Activated CD8-positive, alpha-beta T cell treated with anti-CD3 and anti-CD28 coated beads, Interleukin-2, amount 10 ng/mL, durations not matched to agents 7 days and 5 days (primary cell): Measurements from ENCODE around the gene MGAT5B. TPM values are rescaled to one million over a fixed set of nuclear protein-coding genes. Genes with fewer than 3 reads are reported as not detected.
A peak's percentile ranks its signal among the peaks of the same experiment; 100 is the strongest.

Experiments used
- ATAC-seq: fragments of 150-1000 bp; cut with Tn5 transposase; one replicate; pipeline ENCODE4 v1.10.0; 2021; ENCODE audit warnings: moderate library complexity
- CTCF ChIA-PET: fragments of 350-600 bp; sonication (Branson Sonifier 250); formaldehyde crosslinking; loops from one replicate; lab custom pipeline; 2021; ENCODE audit warnings: antibody characterized with exemption; lab: Charles Lee
- POLR2A ChIA-PET: fragments of 350-600 bp; sonication (Branson Sonifier 250); formaldehyde crosslinking; loops from one replicate; lab custom pipeline; 2021; ENCODE audit warnings: antibody characterized with exemption; lab: Charles Lee
- DNase-seq: peaks from one replicate; pipeline ENCODE4 v3.0.0-alpha.2; 2020
- H3K27ac Mint-ChIP-seq: one replicate; pipeline ENCODE4 v1.8.0; 2021; ENCODE audit warnings: mild to moderate bottlenecking, mixed read lengths
- H3K27me3 Mint-ChIP-seq: one replicate; pipeline ENCODE4 v1.8.0; 2021; ENCODE audit warnings: low read depth, mixed read lengths
- H3K36me3 Mint-ChIP-seq: one replicate; pipeline ENCODE4 v1.8.0; 2021; ENCODE audit warnings: low read depth, mixed read lengths
- H3K4me1 Mint-ChIP-seq: one replicate; pipeline ENCODE4 v1.8.0; 2021; ENCODE audit warnings: low read depth, mixed read lengths
- H3K4me3 Mint-ChIP-seq: one replicate; pipeline ENCODE4 v1.8.0; 2021; ENCODE audit warnings: mild to moderate bottlenecking, mixed read lengths
- H3K9me3 Mint-ChIP-seq: one replicate; pipeline ENCODE4 v1.8.0; 2022; ENCODE audit warnings: mixed read lengths; ENCODE audit not compliant: insufficient read depth
- total RNA-seq, 2 experiments: library from RNA; stranded (reverse); gene quantifications; one replicate each; pipeline ENCODE4 v1.2.3, GENCODE V29; 2021

The MGAT5B gene
- total RNA-seq, 2 experiments from 2014 or later, result 0.26 TPM; not detected in 1

DNA sequence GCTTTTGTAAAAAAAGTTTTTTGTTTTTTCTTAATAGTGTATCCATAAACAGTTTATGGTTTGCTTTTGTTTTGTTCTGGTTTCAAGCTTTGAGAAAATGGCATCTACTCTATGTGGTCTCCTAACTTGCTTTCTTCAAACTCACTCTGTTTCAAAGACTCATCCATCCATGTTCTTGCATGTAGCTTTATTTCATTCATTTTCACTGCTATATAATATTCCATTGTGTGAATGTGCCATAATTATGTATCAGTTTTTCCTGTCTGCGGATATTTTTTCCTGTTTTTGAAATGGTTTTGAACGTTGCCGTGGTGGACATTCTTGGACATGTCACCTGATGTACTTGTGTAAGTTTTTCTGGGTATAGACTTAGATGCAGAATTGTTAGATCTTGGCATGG is 39.1 kb downstream of the MGAT5B start:
- ATAC-seq (no peak), DNase-seq (no peak)
- no peak overlapping the region for H3K27ac Mint-ChIP-seq
- CTCF ChIA-PET, result interaction anchor here (0.6 kb wide), 1 partner anchor 149 kb away, joined by 4 read pairs; no protein-coding TSS in a partner anchor
- no peaks in the 10 kb centered on the region for H3K36me3 Mint-ChIP-seq
- no peak overlapping the region for H3K4me3 Mint-ChIP-seq
- no peaks in the 10 kb centered on the region for H3K27me3 Mint-ChIP-seq
- H3K9me3 Mint-ChIP-seq, result no peaks in the 10 kb centered on the region
- no peaks in the 10 kb centered on the region for H3K4me1 Mint-ChIP-seq
- POLR2A ChIA-PET, result no interaction called here

DNA sequence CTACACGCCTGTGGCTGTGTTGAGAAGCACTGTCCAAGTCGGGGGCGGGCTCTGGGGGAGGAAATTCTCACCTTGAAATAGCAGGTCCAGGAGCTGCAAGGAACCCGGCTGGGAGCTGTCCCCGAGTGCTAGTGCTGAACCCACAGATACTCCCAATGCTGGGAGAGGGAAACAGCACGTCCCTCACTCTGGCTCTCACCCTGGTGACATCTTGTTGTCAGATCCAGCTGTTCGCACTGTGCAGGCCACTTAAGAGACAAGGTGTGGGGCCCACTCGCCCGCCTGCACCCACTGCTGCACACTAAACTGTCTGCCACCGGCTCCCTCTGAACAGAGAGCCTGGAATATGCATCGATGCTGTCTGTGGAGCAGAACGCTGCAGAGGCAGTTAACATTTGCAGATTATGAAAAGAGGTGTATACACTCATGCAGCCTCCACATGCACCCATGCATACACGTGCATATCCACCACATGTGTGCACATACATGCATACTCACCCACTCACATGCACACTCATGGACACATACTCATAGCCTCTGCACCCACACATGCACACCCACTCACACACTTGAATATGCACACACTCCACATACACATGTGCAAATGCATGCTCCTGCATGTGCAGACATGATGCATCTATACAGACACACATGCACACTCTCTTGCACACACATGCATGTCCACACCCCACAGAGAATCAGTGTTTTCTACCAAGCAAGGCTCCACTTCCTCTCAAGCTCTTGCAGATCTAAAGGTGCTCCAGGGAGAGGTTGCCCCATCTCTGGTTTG is 42.0 kb downstream of the MGAT5B start:
- Mint-ChIP-seq H3K36me3 (no peaks in the 10 kb centered on the region), H3K27me3 (no peaks in the 10 kb centered on the region), H3K9me3 (no peaks in the 10 kb centered on the region), H3K4me3 (no peak overlapping the region), H3K27ac (no peak overlapping the region), H3K4me1 (no peaks in the 10 kb centered on the region)
- ChIA-PET POLR2A (no interaction called here), CTCF (no interaction called here)
- DNase-seq, result peak; percentile 72
- ATAC-seq, result peak; percentile 53

DNA sequence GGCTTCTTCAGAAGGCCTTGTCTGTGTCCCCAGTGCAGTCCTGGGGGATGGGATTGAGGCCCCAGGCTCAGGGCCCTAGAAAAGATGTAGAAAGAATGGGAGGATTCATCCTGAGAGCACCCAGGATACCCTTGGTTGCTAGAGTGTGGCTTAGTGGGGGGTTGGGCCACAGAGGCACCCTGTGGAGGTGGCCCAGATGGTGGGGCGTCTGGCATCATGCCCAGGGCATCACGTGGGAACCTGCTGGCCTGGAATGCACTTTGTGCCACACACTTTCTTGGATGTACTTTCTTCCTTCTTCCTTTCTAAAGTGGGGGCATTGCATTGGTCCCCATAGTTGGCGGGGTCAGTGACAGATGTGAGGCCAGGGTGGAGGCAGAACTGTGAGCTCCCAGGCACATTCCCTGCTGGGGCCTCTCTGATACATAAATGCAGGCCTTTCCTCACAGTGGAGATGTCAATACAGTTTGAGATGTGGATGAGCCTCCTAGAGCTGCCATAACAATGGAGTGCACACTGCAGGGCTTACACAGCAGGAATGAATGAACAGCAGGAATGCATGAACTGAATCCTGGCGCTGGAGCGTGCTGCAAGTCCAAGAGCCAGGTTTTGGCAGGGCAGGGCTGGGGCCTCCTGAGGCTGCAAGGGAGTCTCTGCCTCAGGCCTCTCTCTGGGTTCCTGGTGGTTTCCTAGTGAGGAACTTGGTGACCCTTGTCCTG is 43.3 kb downstream of the MGAT5B start:
- no peak overlapping the region for H3K4me3 Mint-ChIP-seq

DNA sequence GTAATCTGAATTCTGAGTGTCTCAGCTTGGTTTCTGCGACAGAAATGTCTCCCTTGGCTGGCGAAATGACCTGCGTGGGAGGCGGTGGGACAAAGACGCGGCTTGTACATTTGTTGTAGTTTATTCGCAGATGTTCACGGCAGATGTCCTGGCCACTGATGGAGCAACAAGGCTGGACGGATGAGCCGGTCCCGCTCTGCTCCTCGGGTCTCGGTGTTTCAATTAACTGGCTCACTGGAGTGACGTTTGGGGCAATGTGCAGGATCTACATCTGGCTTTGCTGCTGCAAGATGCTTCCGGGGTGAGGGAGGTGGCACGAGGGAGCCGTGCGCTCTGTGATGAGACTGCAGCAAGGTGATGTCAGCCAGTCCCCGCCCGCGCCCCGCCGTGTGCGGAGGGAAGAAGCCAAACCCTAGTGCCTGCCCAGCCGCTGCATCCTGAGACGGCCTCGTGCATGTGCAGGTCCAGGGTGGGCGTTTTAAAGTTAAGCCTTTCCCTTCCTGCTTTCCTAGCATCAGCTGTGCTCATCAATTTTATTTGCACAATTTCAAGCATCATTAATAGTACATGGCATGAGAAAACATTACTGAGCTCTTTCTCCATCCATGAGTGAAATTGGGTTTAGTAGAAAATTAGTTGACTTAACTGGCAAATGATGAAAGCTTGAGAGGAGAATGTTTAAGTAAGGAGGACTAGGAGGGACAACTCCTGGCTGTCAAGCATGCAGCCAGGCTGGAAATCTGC is 44.4 kb downstream of the MGAT5B start:
- no peaks in the 10 kb centered on the region for H3K9me3 Mint-ChIP-seq
- no peaks in the 10 kb centered on the region for H3K4me1 Mint-ChIP-seq
- POLR2A ChIA-PET, result no interaction called here
- no peak for ATAC-seq
- CTCF ChIA-PET, result no interaction called here
- no peaks in the 10 kb centered on the region for H3K27me3 Mint-ChIP-seq
- H3K27ac Mint-ChIP-seq, result no peak overlapping the region
- DNase-seq, result no peak
- H3K36me3 Mint-ChIP-seq, result no peaks in the 10 kb centered on the region
- no peak overlapping the region for H3K4me3 Mint-ChIP-seq

More for the DNA sequence above, 43.3 kb downstream of the MGAT5B start:
- CTCF ChIA-PET, result no interaction called here
- no peaks in the 10 kb centered on the region for H3K36me3 Mint-ChIP-seq
- POLR2A ChIA-PET, result no interaction called here
- H3K9me3 Mint-ChIP-seq, result no peaks in the 10 kb centered on the region
- no peaks in the 10 kb centered on the region for H3K27me3 Mint-ChIP-seq
- DNase-seq (no peak), ATAC-seq (no peak)
- H3K27ac Mint-ChIP-seq, result no peak overlapping the region
- no peaks in the 10 kb centered on the region for H3K4me1 Mint-ChIP-seq

DNA sequence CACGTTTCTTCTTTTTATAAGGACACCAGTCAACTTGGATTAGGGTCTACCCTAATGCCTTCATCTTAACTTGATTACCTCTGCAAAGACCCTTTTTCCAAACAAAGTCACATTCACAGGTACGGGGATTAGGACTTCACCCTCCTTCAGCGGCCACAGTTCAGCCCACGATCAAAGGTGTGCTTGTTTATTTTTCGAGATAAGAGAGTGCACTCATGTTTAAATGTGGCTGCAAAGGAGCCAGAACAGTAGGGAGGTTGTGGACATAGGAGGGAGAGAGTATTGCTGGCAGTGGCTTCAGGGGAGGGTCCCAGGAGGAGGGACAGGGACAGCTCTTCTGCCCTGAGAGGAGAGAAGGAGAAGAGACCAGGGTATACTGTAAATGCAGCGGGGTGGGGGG is 46.7 kb downstream of the MGAT5B start:
- H3K27me3 Mint-ChIP-seq, result no peaks in the 10 kb centered on the region
- no peak overlapping the region for H3K4me3 Mint-ChIP-seq
- H3K4me1 Mint-ChIP-seq, result no peaks in the 10 kb centered on the region
- no peak overlapping the region for H3K27ac Mint-ChIP-seq
- ChIA-PET CTCF (no interaction called here), POLR2A (no interaction called here)
- no peaks in the 10 kb centered on the region for H3K9me3 Mint-ChIP-seq
- no peak for ATAC-seq
- DNase-seq, result no peak
- no peaks in the 10 kb centered on the region for H3K36me3 Mint-ChIP-seq

DNA sequence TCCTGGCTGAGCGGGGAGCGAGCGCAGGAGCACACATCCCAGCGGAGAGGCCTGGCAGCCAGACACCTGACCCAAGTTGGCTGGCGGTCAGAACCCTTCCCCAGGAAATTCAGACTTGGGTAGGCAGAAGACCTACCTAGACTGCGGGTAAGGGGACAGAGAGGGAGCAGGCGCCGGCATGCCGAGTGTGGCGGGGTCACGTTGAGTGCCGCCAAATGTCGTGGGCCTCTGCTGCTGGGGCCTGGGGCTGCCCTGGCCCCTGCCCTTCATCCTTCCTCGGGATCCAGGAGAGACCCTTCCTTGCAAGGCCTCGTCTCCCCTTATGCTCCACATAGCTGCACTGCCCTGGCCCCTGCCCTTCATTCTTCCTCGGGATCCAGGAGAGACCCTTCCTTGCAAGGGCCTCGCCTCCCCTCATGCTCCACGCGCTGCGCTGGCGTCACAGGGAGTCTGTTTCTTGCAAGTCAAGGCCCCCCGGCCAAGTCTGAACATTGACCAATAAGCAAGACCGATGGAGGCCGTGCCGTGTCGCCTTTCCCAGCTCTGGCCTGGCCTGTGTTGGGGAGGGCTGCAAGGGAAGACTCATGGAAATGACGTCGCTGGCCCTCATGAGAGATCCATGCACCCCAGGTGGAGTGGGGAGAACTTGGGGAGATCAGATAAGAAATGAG is 47.8 kb downstream of the MGAT5B start:
- H3K9me3 Mint-ChIP-seq, result no peaks in the 10 kb centered on the region
- no peak for ATAC-seq
- H3K4me3 Mint-ChIP-seq, result no peak overlapping the region
- ChIA-PET CTCF (no interaction called here), POLR2A (no interaction called here)
- no peak overlapping the region for H3K27ac Mint-ChIP-seq
- no peaks in the 10 kb centered on the region for H3K27me3 Mint-ChIP-seq
- DNase-seq, result no peak
- no peaks in the 10 kb centered on the region for H3K4me1 Mint-ChIP-seq
- H3K36me3 Mint-ChIP-seq, result no peaks in the 10 kb centered on the region

DNA sequence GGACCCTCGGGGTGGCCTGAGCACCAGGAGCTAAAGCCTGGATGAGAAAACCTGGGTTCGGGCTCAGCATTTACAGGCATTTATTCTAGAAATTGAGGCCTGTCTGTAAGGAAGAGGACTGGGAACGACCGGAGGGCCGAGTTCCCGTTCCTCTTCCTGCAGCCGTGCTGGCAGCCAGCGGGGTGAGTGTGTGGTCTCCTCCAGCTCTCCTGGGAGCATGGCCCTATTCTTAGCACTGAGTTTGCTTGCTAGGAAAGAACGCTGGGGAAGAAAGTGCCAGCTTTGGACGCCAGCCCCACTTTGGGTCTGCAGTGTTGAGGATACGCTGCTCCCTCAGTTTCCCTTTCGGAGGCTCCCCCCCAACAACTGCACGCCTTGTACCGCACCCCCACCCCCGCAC is 49.6 kb downstream of the MGAT5B start:
- POLR2A ChIA-PET, result no interaction called here
- H3K27me3 Mint-ChIP-seq, result no peaks in the 10 kb centered on the region

DNA sequence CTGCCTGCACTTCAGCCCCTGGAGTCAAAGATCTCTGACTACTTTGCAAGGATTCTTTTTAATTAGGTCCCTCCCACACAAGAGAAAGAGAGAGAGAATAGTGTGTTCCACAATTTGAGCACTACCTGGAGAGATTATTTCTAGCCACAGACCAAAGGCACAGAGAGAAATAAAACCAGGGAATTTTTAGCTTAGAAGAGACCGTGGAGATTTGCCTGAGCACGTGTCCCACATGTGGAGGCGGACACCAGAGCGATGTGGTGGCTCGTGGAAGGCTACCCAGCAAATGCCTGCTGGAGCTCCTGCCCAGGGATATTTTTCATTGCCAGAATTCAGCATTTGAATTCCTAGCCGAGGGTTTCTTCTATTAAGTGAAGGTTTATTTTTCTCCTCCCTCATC is 50.6 kb downstream of the MGAT5B start:
- no peak for DNase-seq
- Mint-ChIP-seq H3K27ac (no peak overlapping the region), H3K4me1 (no peaks in the 10 kb centered on the region), H3K9me3 (no peaks in the 10 kb centered on the region), H3K4me3 (no peak overlapping the region), H3K36me3 (no peaks in the 10 kb centered on the region), H3K27me3 (no peaks in the 10 kb centered on the region)
- CTCF ChIA-PET, result no interaction called here
- no peak for ATAC-seq
- POLR2A ChIA-PET, result interaction anchor here (0.6 kb wide), 1 partner anchor 13 kb away, joined by 3 read pairs; no protein-coding TSS in a partner anchor

More for the DNA sequence above, 49.6 kb downstream of the MGAT5B start:
- ATAC-seq (no peak), DNase-seq (no peak)
- Mint-ChIP-seq H3K36me3 (no peaks in the 10 kb centered on the region), H3K9me3 (no peaks in the 10 kb centered on the region), H3K4me3 (no peak overlapping the region), H3K4me1 (no peaks in the 10 kb centered on the region), H3K27ac (no peak overlapping the region)
- CTCF ChIA-PET, result no interaction called here

DNA sequence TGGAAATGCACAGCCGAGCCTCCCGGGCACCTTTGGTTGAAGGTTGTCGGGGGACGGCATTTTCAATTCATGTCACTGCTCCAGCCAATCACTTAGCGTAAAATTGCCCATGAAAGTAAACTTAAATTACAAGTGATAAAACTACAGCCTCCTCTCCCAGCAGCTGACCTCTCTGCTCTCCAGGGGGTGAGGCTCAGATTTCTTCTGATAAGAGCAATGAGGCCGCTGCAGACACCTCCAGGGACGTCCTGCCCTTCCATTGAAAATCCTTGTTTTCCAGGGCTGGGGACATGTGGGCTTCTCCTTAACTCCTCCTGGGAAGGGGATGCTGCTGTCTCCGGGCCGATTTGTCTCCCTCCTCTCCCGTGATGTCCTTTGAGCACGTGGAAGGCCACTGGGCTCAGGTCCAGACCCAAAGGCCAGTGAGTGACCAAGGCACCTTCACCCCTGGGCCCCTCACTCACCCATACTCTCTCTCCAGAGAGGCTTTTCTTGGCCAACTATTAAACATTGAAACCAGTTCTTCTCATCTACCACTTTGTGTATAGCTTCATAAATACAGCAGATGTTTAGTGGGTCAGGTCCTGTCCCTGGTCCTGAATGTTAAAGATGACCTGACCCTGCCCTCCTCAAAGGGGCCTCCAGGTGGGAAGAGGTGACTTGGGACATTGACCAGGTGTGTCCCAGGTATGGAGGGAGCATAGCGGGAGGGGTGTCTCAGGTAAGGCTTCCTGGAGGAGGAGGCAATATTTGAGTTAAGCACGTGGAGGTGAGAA is 52.3 kb downstream of the MGAT5B start:
- no peak for ATAC-seq
- no peak overlapping the region for H3K27ac Mint-ChIP-seq
- no peaks in the 10 kb centered on the region for H3K27me3 Mint-ChIP-seq
- H3K36me3 Mint-ChIP-seq, result no peaks in the 10 kb centered on the region
- H3K4me3 Mint-ChIP-seq, result no peak overlapping the region
- no peaks in the 10 kb centered on the region for H3K4me1 Mint-ChIP-seq
- ChIA-PET CTCF (no interaction called here), POLR2A (no interaction called here)
- no peaks in the 10 kb centered on the region for H3K9me3 Mint-ChIP-seq
- DNase-seq, result no peak

DNA sequence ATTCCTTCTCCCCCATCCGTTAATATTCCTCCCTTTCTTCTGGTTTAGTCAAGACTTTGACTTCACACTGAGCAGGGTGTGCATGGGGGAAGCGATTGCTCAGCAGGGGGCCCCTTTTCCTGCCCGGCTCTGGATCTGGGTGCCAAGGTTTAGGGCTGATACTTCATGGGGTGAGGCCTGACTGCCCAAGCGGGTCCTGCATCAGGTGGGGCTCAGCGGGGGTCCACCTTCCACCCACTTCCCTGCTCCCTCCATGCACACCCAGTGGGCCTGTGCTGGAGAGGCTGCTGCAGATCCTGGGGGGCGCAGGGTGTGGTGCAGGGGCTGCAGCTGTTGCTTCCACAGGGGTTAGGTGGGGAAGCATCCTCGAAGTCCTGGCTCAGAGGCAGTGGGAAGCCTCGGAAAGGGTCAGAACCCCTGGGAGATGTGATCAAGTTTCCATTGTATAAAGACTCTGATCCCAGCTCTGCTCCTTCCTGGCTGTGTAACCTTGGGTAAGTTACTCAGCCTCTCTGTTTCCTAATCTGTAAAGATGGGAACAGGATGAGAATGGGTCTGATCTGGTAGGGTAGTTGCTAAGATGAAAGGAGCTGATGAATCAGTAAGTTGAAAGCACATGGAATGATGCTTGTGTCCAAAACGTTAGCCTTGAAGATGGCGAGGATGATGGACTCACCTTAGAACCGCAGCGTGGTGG is 53.3 kb downstream of the MGAT5B start:
- no peak for ATAC-seq
- H3K9me3 Mint-ChIP-seq, result no peaks in the 10 kb centered on the region
- no peak for DNase-seq
- H3K27me3 Mint-ChIP-seq, result no peaks in the 10 kb centered on the region
- H3K4me3 Mint-ChIP-seq, result no peak overlapping the region
- no peak overlapping the region for H3K27ac Mint-ChIP-seq
- no peaks in the 10 kb centered on the region for H3K4me1 Mint-ChIP-seq
- POLR2A ChIA-PET, result no interaction called here
- no peaks in the 10 kb centered on the region for H3K36me3 Mint-ChIP-seq
- CTCF ChIA-PET, result no interaction called here

DNA sequence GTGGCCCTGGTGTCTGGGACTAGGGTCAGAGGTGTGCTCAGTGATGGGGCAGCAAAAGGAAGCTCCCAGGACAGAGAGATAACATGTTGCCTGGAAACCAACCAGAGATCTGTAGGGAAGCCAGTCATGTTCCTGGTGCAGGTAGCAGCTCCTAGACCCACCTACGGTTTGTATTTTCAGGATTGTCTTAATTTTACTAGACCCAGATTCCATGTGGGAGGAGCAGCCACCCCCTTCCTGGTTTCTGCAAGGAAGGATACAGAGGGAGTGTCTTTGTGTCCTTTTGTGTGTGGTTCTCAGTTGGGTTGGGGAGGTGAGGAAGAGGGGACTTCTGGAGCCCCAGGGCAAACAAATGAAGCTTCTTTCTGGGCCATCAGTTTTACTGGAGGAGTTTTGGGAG is 53.9 kb downstream of the MGAT5B start:
- Mint-ChIP-seq H3K4me3 (no peak overlapping the region), H3K27me3 (no peaks in the 10 kb centered on the region), H3K9me3 (no peaks in the 10 kb centered on the region), H3K36me3 (no peaks in the 10 kb centered on the region), H3K4me1 (no peaks in the 10 kb centered on the region), H3K27ac (no peak overlapping the region)
- POLR2A ChIA-PET, result no interaction called here
- DNase-seq (no peak), ATAC-seq (no peak)
- CTCF ChIA-PET, result no interaction called here
